ENCODE results near the gene GAL. TPM values are rescaled to one million over a fixed set of nuclear protein-coding genes. Genes with fewer than 3 reads are reported as not detected.

Gene GAL
- total RNA-seq, 1 donor from 2014 or later: not detected

DNA sequence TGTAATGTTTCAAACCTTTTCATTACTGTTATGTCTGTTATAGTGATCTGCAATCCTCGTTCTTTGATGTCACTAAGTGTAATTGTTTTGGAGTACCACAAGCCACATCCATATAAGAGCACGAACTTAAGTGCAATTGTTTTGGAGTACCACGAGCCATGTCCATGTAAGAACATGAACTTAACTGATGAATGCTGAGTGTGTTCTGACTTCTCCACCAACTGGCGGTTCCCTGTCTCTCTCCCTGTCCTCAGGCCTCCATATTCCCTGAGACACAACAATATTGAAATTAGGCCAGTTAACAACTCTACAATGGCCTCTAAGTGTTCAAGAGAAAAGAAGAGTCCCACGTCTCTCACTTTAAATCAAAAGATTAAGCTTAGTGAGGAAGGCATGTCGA is 43.4 kb downstream of the GAL start:
- Mint-ChIP-seq H3K4me3 (no peak overlapping the region), H3K9me3 (no peaks in the 10 kb centered on the region), H3K4me1 (peaks cover 4% of the 10 kb centered on the region), H3K27ac (no peak overlapping the region), H3K27me3 (ENCODE audit: insufficient read depth, low read depth) (peaks cover 7% of the 10 kb centered on the region), H3K36me3 (no peaks in the 10 kb centered on the region)
- H3K27me3 ChIP-seq: no peaks in the 10 kb centered on the region
- TF ChIP-seq EZH2phosphoT487 (IDR thresholded peaks at IDR 0.05) (no peak), EZH2 (IDR thresholded peaks at IDR 0.05) (no peak)
- TF ChIP-seq, protein P1, sequence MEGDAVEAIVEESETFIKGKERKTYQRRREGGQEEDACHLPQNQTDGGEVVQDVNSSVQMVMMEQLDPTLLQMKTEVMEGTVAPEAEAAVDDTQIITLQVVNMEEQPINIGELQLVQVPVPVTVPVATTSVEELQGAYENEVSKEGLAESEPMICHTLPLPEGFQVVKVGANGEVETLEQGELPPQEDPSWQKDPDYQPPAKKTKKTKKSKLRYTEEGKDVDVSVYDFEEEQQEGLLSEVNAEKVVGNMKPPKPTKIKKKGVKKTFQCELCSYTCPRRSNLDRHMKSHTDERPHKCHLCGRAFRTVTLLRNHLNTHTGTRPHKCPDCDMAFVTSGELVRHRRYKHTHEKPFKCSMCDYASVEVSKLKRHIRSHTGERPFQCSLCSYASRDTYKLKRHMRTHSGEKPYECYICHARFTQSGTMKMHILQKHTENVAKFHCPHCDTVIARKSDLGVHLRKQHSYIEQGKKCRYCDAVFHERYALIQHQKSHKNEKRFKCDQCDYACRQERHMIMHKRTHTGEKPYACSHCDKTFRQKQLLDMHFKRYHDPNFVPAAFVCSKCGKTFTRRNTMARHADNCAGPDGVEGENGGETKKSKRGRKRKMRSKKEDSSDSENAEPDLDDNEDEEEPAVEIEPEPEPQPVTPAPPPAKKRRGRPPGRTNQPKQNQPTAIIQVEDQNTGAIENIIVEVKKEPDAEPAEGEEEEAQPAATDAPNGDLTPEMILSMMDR (IDR thresholded peaks at IDR 0.05): no peak
- H3K27ac ChIP-seq: no peak overlapping the region
- DNase-seq (ENCODE audit: low spot score): no peak
- no peak overlapping the region for H3K4me2 ChIP-seq
- no peaks in the 10 kb centered on the region for H3K9me3 ChIP-seq (ENCODE audit: low read depth)
- no peaks in the 10 kb centered on the region for H3K79me2 ChIP-seq (ENCODE audit: low read depth)
- no peak overlapping the region for H3K9ac ChIP-seq
- H3F3A ChIP-seq (ENCODE audit: low read depth): no peaks in the 10 kb centered on the region
- H4K20me1 ChIP-seq (ENCODE audit: low read depth): no peaks in the 10 kb centered on the region
- no peak overlapping the region for H3K4me3 ChIP-seq
- no peak overlapping the region for H2AFZ ChIP-seq (replicated peaks)
- H3K36me3 ChIP-seq: no peaks in the 10 kb centered on the region
- no peaks in the 10 kb centered on the region for H3K4me1 ChIP-seq

DNA sequence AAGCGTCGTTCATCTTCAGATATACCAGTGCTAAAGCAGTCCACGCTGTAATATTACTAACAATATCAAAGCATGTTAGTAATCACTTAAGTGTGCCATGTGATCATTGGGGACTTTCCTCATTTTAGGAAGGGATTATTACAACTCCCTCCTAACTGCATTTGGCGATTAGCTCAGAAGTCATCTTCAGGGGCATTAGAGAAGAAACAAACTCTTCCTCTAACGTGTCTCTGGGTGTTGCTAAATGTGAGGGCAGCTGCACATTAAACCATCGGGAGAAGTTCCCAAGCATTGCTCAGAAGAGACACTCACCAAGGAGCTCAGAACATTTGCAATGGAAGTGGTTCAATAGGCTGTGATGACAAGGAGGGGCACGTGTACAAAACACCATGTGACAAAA is 49.8 kb downstream of the GAL start:
- no peaks in the 10 kb centered on the region for H3K36me3 Mint-ChIP-seq
- no peaks in the 10 kb centered on the region for H4K20me1 ChIP-seq (ENCODE audit: low read depth)
- H3K4me3 Mint-ChIP-seq: no peak overlapping the region
- TF ChIP-seq EZH2 (IDR thresholded peaks at IDR 0.05) (no peak), EZH2phosphoT487 (IDR thresholded peaks at IDR 0.05) (no peak)
- no peak overlapping the region for H3K4me3 ChIP-seq
- H3K27me3 Mint-ChIP-seq (ENCODE audit: insufficient read depth, low read depth): peaks cover 6% of the 10 kb centered on the region
- H3K4me2 ChIP-seq: no peak overlapping the region
- H3K9ac ChIP-seq: no peak overlapping the region
- H3K9me3 Mint-ChIP-seq: no peaks in the 10 kb centered on the region
- no peaks in the 10 kb centered on the region for H3K9me3 ChIP-seq (ENCODE audit: low read depth)
- no peak for DNase-seq (ENCODE audit: low spot score)
- no peaks in the 10 kb centered on the region for H3K4me1 Mint-ChIP-seq
- H3K27ac Mint-ChIP-seq: no peak overlapping the region
- H3K27ac ChIP-seq: no peak overlapping the region
- H3K4me1 ChIP-seq: no peaks in the 10 kb centered on the region
- H3K27me3 ChIP-seq: no peaks in the 10 kb centered on the region
- H3K36me3 ChIP-seq: no peaks in the 10 kb centered on the region
- no peaks in the 10 kb centered on the region for H3K79me2 ChIP-seq (ENCODE audit: low read depth)
- no peak overlapping the region for H2AFZ ChIP-seq (replicated peaks)
- no peaks in the 10 kb centered on the region for H3F3A ChIP-seq (ENCODE audit: low read depth)

DNA sequence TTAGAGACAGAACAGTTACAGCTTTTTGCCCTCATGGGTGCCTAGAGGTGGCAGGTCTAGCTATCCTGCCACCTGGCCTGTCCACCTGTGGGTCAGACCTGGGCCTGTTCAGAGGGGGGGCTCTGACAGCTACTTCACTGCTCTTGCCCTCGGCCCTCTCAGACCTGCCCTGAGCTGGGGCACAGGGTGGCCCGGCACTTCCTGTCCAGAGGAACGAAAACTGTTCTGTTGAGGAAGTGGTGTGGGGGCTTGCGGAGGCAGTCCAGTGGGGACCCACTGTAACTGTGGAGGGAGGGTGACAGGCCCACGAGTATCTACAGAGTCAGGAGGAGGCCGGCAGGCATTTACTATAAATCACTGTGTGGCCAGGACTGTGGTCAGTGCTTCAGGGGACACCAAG is 50.8 kb downstream of the GAL start:
- no peaks in the 10 kb centered on the region for H3K9me3 Mint-ChIP-seq
- TF ChIP-seq EZH2phosphoT487 (IDR thresholded peaks at IDR 0.05): no peak
- TF ChIP-seq, protein P1 (IDR thresholded peaks at IDR 0.05): no peak
- no peak for TF ChIP-seq EZH2 (IDR thresholded peaks at IDR 0.05)
- Histone ChIP-seq H3K27ac (no peak overlapping the region), H4K20me1 (ENCODE audit: low read depth) (no peaks in the 10 kb centered on the region), H3K9ac (no peak overlapping the region), H3K27me3 (no peaks in the 10 kb centered on the region), H3K9me3 (ENCODE audit: low read depth) (no peaks in the 10 kb centered on the region), H3K4me2 (no peak overlapping the region), H3F3A (ENCODE audit: low read depth) (no peaks in the 10 kb centered on the region), H3K36me3 (no peaks in the 10 kb centered on the region), H3K4me1 (no peaks in the 10 kb centered on the region), H3K4me3 (no peak overlapping the region), H3K79me2 (ENCODE audit: low read depth) (no peaks in the 10 kb centered on the region), H2AFZ (replicated peaks) (no peak overlapping the region)
- no peak overlapping the region for H3K27ac Mint-ChIP-seq
- no peak overlapping the region for H3K4me3 Mint-ChIP-seq
- DNase-seq (ENCODE audit: low spot score): no peak
- no peaks in the 10 kb centered on the region for H3K36me3 Mint-ChIP-seq
- peaks cover 6% of the 10 kb centered on the region for H3K27me3 Mint-ChIP-seq (ENCODE audit: insufficient read depth, low read depth)
- no peaks in the 10 kb centered on the region for H3K4me1 Mint-ChIP-seq

DNA sequence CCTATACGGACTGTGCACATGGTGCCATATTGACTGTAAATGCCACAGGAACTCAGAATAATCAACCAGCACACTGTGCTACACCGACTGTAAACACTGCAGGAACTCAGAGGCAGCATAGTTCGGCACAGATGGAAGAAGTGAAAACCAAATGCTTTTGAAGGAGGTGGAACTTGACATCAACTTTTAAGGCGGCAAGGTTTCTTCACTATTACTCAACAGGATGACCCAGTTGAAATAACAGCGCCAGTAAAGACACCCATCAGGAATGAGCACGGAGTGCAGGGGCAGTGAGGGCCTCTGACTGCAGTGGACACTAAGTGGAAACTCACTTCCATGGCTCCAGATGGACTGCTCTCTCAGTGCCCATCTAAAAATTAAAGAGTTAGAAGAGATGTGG is 51.3 kb downstream of the GAL start:
- H3K4me1 Mint-ChIP-seq: no peaks in the 10 kb centered on the region
- no peaks in the 10 kb centered on the region for H3F3A ChIP-seq (ENCODE audit: low read depth)
- H2AFZ ChIP-seq (replicated peaks): no peak overlapping the region
- no peaks in the 10 kb centered on the region for H3K9me3 Mint-ChIP-seq
- TF ChIP-seq, protein P1 (IDR thresholded peaks at IDR 0.05): no peak
- TF ChIP-seq EZH2phosphoT487 (IDR thresholded peaks at IDR 0.05) (no peak), EZH2 (IDR thresholded peaks at IDR 0.05) (no peak)
- no peaks in the 10 kb centered on the region for H3K27me3 ChIP-seq
- H3K79me2 ChIP-seq (ENCODE audit: low read depth): no peaks in the 10 kb centered on the region
- H3K4me1 ChIP-seq: no peaks in the 10 kb centered on the region
- H3K9ac ChIP-seq: no peak overlapping the region
- no peak for DNase-seq (ENCODE audit: low spot score)
- H3K27me3 Mint-ChIP-seq (ENCODE audit: insufficient read depth, low read depth): peaks cover 6% of the 10 kb centered on the region
- no peaks in the 10 kb centered on the region for H3K36me3 ChIP-seq
- no peak overlapping the region for H3K27ac Mint-ChIP-seq
- no peak overlapping the region for H3K4me2 ChIP-seq
- no peak overlapping the region for H3K4me3 ChIP-seq
- H3K36me3 Mint-ChIP-seq: no peaks in the 10 kb centered on the region
- no peaks in the 10 kb centered on the region for H4K20me1 ChIP-seq (ENCODE audit: low read depth)
- H3K9me3 ChIP-seq (ENCODE audit: low read depth): no peaks in the 10 kb centered on the region
- H3K27ac ChIP-seq: no peak overlapping the region
- no peak overlapping the region for H3K4me3 Mint-ChIP-seq

Other genes with a start within 250 kb of the GAL start
- gene PPP6R3, start 223.8 kb upstream of the GAL start, total RNA-seq (ENCODE audit: low replicate concordance): 162 and 197 TPM in 2 replicates
- gene TESMIN, start 67.0 kb downstream of the GAL start, total RNA-seq (ENCODE audit: low replicate concordance): 7.4 and 8.1 TPM in 2 replicates
- gene CPT1A, start 157.4 kb downstream of the GAL start, total RNA-seq (ENCODE audit: low replicate concordance): 0.64 and 0.90 TPM in 2 replicates
- gene MRPL21, start 219.3 kb downstream of the GAL start, total RNA-seq (ENCODE audit: low replicate concordance): 32.3 and 40.6 TPM in 2 replicates
- 13.6 and 16.5 TPM in 2 replicates for gene IGHMBP2, start 219.3 kb downstream of the GAL start, total RNA-seq (ENCODE audit: low replicate concordance)

Data from neural progenitor cell (in vitro differentiated cells).